ENCODE results near the gene NDNF. TPM values are rescaled to one million over a fixed set of nuclear protein-coding genes. Genes with fewer than 3 reads are reported as not detected.

The NDNF gene
- total and polyA plus RNA-seq, 8 donors, result 141 to 489 (median 193) TPM

GRCh38 chr4:121096629-121097028 is 24.3 kb upstream of the NDNF start:
- H3K9me3 ChIP-seq, result no peaks in the 10 kb centered on the region
- intact Hi-C loops (cut with DNase I), result loop anchor here in 1 of 2 donors (10.0 kb wide), 1 partner anchor 932 kb away; no protein-coding TSS in a partner anchor

GRCh38 chr4:121096191-121096590 is 23.9 kb upstream of the NDNF start:
- no peaks in the 10 kb centered on the region for H3K36me3 ChIP-seq
- DNase-seq (no peak), ATAC-seq (peak; percentile 77)
- peaks cover 0 to 13% of the 10 kb centered on the region in 2 donors for H3K4me1 ChIP-seq
- no peak for TF ChIP-seq CTCF (IDR thresholded peaks at IDR 0.05)
- H3K4me3 ChIP-seq, result no peak overlapping the region
- intact Hi-C loops (cut with DNase I), result loop anchor here in 1 of 2 donors (10.0 kb wide), 1 partner anchor 931 kb away; no protein-coding TSS in a partner anchor
- H3K9me3 ChIP-seq, result no peaks in the 10 kb centered on the region
- H3K27me3 ChIP-seq, result no peaks in the 10 kb centered on the region
- no peak overlapping the region for H3K27ac ChIP-seq

More at GRCh38 chr4:121096629-121097028, 24.3 kb upstream of the NDNF start:
- H3K36me3 ChIP-seq, result no peaks in the 10 kb centered on the region
- DNase-seq (peak in 1 of 4 donors; percentile 54), ATAC-seq (peak; percentile 59)
- H3K4me3 ChIP-seq, result no peak overlapping the region
- peaks cover 0 to 13% of the 10 kb centered on the region in 2 donors for H3K4me1 ChIP-seq
- TF ChIP-seq CTCF (IDR thresholded peaks at IDR 0.05), result peak; percentile 48 to 53
- no peaks in the 10 kb centered on the region for H3K27me3 ChIP-seq
- H3K27ac ChIP-seq, result no peak overlapping the region

- DNase-seq (no peak), ATAC-seq (no peak)
These were observed 22.1 kb upstream of the NDNF start for GRCh38 chr4:121094297-121094966.

GRCh38 chr4:121093261-121093660 is 20.9 kb upstream of the NDNF start:
- no peak for ATAC-seq
- intact Hi-C loops (cut with DNase I), result loop anchor here in 1 of 2 donors (10.0 kb wide), 1 partner anchor 928 kb away; no protein-coding TSS in a partner anchor
- no peak for TF ChIP-seq CTCF (IDR thresholded peaks at IDR 0.05)

More at GRCh38 chr4:121094297-121094966, 22.1 kb upstream of the NDNF start:
- Histone ChIP-seq H3K36me3 (no peaks in the 10 kb centered on the region), H3K4me3 (no peak overlapping the region), H3K27ac (peak overlapping the region in 1 of 2 donors; percentile 13), H3K4me1 (peaks cover 0 to 13% of the 10 kb centered on the region in 2 donors), H3K27me3 (no peaks in the 10 kb centered on the region), H3K9me3 (no peaks in the 10 kb centered on the region)
- no peak for TF ChIP-seq CTCF (IDR thresholded peaks at IDR 0.05)
- intact Hi-C loops (cut with DNase I), result loop anchor here in 1 of 2 donors (10.0 kb wide), 1 partner anchor 930 kb away; no protein-coding TSS in a partner anchor

GRCh38 chr4:121091941-121092340 is 19.6 kb upstream of the NDNF start:
- TF ChIP-seq CTCF (IDR thresholded peaks at IDR 0.05), result no peak
- Histone ChIP-seq H3K4me1 (peaks cover 0 to 13% of the 10 kb centered on the region in 2 donors), H3K27ac (no peak overlapping the region), H3K4me3 (no peak overlapping the region), H3K9me3 (no peaks in the 10 kb centered on the region), H3K36me3 (no peaks in the 10 kb centered on the region), H3K27me3 (no peaks in the 10 kb centered on the region)
- ATAC-seq, result no peak
- DNase-seq, result no peak
- intact Hi-C loops (cut with DNase I), result loop anchor here in 1 of 2 donors (10.0 kb wide), 1 partner anchor 927 kb away; no protein-coding TSS in a partner anchor

More at GRCh38 chr4:121093261-121093660, 20.9 kb upstream of the NDNF start:
- peak overlapping the region in 1 of 2 donors; percentile 13 for H3K27ac ChIP-seq
- H3K36me3 ChIP-seq, result no peaks in the 10 kb centered on the region
- H3K4me3 ChIP-seq, result no peak overlapping the region
- no peak for DNase-seq
- H3K9me3 ChIP-seq, result no peaks in the 10 kb centered on the region
- peaks cover 0 to 13% of the 10 kb centered on the region in 2 donors for H3K4me1 ChIP-seq
- no peaks in the 10 kb centered on the region for H3K27me3 ChIP-seq
